Measurements from ENCODE around the gene NR3C2.
A peak's percentile ranks its signal among the peaks of the same experiment; 100 is the strongest.

NR3C2 gene

DNA sequence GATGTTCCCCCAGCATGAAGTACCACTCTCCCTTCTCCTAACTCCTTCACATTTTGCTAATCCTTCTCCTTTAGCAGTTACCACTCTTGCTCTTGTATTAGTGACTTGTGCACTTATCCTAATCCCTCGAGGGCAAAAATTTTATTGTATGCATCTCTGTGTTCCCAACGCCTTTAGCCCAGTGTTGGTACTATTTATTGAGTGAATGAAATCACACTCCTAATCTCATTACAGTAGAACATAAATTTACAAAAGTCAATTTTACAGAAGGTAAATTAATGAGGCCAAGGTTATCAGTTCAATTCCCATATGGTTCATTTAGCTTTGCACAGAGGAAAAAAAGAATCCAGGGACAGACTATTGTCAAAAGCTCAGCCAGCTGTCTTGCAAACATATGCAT, 178.4 kb downstream of the NR3C2 start:
- no peak for DNase-seq (ENCODE audit: low read depth)

DNA sequence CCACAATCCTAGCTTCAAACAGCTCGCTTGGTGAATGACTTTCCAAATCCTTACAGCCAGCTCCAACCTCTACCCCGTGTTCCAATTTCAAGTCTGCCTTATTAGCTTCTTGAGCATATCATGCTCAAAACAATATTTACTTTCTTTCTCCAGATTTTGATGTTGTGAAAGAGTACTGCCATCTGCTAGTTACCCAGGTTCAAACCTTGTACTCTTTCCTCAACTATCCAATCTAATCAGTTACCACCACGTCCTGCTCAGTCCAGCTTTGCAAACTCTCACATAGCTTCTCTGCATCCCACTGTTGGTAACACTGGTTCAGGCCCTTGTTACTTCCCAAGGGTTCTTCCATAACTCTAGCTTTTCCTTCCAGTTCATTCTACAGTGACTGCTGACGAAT, 179.1 kb downstream of the NR3C2 start:
- no peak for DNase-seq (ENCODE audit: low read depth)

DNA sequence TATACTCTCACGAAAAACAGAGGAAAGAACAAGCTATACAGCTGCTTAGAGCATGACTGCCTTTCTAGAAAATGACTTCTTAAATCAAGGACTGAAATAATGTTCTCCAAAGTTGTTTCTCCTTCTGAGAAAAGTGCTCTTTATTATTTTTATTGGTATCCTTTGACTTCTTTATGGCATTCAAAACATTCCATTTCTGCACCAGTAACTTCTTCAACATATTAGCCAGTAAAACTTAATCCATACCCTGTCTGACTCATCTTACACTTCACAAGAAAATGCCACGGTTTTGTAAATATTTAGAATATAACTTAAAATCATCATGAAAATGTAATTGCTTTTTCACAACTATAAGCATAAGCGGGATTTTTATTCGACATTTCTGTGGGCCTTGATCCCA, 180.4 kb downstream of the NR3C2 start:
- DNase-seq (ENCODE audit: low read depth), result peak; percentile 9

DNA sequence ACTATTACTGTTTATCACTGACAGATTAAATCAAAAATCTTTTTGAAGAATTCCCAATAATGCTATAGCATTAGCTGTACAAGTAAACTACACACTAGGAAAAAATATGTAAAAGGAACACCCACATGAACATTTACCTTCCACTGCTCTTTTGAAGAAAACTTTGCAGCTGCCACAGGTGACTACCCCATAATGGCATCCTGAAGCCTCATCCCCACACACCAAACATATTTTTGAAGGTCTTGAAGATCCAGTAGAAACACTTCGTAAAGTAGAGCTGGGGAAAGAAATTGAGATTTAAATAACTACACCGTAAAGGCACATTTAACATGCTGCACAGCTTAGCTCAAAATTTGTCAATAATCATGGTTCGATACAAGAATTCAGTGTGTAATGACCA, 182.4 kb downstream of the NR3C2 start:
- no peak for DNase-seq (ENCODE audit: low read depth)

DNA sequence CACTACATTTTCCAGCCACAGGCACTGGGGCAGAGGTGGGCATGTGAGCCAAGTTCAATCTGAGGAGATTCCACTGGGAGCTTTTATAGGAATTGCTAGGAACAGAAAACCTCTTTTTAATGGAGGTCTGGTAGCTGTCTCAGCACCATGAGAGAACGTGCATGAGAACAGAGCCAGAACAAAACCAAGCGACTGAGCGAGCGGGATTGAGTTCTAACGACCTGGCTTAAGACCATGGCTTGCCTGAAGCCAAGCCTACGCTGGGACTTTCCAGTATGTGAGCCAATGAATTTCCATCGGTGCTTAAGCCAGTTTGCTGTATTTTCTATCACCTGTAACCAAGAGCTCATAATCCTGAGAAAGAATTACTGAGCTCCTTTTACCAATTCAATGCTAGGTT, 183.7 kb downstream of the NR3C2 start:
- DNase-seq (ENCODE audit: low read depth), result no peak

- DNase-seq (ENCODE audit: low read depth), result no peak
Observed at GRCh38 chr4:148255344-148255720, 186.9 kb downstream of the NR3C2 start.

- DNase-seq (ENCODE audit: low read depth), result no peak
Observed at GRCh38 chr4:148254621-148255343, 187.4 kb downstream of the NR3C2 start.

- DNase-seq (ENCODE audit: low read depth), result no peak
Observed at GRCh38 chr4:148253768-148254167, 188.4 kb downstream of the NR3C2 start.

DNA sequence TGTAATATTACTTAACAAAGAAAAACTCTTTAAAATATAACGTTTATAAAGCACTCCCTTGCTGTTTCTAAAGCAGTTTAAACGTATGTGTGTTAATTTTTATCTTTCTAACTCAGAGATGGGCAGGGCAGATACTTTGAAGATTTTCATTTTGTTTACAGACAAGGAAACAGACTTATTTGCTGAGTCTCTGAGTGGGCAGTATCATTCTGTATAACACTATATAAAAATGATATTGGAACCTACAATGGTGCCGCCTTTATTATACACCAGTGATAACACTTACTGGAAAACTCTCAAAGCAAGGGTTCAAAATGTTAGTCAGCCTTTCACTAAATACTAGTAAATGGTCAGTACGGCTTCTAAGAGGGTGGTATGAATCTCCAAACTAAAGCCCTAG, 193.4 kb downstream of the NR3C2 start:
- DNase-seq (ENCODE audit: low read depth), result no peak

DNA sequence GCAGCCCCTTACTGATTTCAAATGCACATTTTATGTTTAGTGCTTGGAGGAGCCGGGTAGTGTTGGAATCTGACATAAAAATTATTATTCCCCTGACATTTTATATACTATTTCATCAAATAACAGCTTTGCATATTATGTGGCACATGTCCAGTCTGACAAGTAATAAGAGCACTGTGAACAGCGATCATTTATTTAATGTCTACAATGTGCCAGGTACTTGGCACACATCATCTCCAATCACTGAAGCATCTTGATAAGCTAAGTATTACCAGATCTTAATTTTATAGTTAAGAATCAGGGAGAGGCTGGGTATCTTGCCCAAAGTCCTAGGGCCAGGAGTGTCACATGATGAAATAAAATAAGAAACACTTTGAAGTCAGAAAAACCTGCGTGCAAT, 197.2 kb downstream of the NR3C2 start:
- no peak for DNase-seq (ENCODE audit: low read depth)

- DNase-seq (ENCODE audit: low read depth), result no peak
Observed at GRCh38 chr4:148243837-148244236, 198.4 kb downstream of the NR3C2 start.

DNA sequence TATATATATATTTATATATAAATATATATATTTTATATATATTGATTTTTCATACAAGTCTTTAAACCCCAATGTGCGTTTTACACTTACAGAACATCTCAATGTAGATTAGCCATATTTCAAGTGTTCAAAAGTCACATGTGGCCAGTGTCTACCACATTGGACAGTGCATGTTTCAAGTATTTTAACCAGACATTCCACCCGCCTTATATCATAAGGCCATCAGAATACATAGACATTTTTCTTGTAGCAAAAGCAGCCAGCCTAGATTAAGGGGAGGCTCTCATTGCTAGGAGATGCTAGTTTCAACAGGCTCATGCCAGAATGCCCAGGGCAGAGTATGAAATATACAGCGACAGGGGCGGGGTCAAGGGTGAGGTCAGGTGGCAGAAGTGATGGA, 202.0 kb downstream of the NR3C2 start:
- DNase-seq (ENCODE audit: low read depth), result no peak

DNA sequence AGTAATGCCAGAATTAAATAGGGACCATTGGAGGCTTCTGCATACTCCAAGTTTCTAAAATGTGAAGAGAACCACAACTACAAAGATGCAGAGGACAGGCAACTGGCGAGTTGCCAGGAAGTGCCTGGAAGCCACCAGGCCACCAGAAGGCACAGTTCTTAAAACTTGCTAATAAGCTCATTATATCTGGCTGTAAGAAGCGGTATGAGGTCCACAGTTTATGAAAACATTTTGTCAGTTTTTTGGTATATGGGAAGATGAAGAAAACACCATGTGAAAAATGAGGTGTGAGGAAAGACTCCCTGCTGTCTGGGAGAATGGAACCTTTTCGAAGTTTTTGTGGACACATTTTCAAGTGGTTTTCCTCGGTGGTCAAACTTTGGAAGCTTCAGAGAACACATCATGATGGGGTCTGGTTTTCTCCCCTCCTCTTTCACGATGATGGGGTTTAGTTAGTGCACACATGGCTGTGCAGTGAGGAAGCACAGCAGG, 202.7 kb downstream of the NR3C2 start:
- DNase-seq (ENCODE audit: low read depth), result no peak

- no peak for DNase-seq (ENCODE audit: low read depth)
Observed at GRCh38 chr4:148238811-148239493, 203.3 kb downstream of the NR3C2 start.

DNA sequence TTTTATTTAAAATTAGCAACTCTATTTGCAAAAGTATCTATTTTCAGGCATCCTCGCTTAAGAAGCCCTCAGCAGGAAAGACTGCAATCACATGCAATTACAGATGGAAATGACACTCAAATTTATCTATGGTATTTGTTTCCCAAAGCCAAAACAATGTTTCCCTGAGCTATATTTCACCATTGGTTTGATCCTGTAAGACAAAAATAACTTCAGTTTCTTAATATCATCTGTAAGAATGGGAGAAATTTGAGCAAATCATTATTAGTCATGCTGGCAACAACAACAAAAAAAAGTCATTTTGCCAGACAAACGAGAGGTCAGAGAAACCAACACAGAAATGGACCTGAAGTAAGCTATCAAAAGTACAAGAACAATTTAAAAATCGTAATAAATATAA, 204.1 kb downstream of the NR3C2 start:
- DNase-seq (ENCODE audit: low read depth), result peak; percentile 9

DNA sequence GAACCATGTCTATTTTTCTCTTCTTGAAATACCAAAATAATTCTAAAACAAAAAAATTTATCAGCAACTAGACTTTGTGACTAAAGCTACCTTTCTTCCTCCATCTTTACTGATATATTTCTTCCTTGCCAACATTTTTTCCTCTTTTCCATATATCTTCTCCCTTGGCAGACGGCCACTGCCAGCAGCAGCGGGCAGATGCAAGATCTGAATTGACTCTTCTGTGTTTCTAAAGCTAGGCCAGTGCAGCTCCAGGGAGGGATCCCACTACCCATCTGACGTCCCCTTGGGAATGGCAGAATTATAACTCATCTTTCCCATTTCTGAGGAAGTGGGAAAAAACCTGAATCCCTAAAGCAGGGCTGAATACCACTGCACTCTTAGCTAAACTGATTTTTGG, 206.4 kb downstream of the NR3C2 start:
- DNase-seq (ENCODE audit: low read depth), result no peak

DNA sequence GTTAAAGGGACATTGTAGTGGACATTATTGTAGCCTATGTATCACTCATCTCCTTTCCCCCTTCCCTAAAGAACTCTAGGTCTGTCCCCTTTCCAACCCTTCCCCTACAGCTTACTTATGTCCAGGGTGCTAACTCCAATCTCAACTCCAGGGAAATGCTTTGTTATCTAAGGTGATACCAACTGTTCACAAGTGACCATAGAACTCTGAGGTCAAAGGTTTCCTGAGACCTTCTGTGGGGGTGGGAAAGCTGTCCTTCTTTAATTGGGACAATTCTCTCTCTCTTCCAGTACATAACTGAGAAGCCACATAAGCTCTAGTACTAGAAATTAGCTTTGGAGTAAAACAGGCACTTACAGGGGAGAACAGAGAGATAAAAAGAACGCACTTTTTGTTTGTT, 212.4 kb downstream of the NR3C2 start:
- DNase-seq (ENCODE audit: low read depth), result no peak

DNA sequence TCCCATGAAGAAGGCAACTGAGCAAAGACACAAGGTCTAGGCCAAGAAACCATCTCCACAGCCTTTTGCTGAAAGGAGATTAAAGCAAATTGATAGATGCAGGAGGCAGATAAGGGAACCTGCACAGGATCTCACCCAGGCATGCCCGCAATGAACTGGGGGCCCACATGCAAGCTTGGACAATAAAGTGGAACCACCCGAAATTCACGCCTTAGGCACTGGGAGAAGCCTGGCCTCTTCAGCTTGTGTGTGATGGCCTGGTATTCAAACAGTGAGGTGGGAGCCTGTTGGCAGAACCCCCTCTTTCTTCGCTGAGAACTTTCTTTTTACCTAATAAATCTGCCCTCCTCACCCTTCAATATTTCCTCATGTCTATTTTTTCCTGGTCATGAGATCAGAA, 213.2 kb downstream of the NR3C2 start:
- DNase-seq (ENCODE audit: low read depth), result no peak

GRCh38 chr4:148227147-148227546, 215.1 kb downstream of the NR3C2 start:
- no peak for DNase-seq (ENCODE audit: low read depth)

DNA sequence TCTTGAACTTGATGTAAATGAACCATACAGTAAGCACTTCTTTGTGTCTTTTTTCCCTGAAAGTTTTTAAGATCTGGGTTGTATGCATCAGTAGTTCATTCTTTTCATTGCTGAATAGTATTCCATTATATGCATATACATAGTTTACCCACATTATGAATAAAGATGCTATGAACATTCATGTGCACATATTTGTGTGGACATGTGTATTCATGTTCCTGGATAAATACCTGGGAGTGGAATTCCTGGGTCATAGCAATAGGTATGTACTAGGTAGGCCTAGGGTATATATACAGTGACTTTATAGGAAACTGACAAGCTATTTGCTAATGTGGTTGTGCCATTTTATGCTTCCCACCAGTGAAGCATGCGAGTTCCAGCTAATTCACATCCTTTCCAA, 215.9 kb downstream of the NR3C2 start:
- no peak for DNase-seq (ENCODE audit: low read depth)

- no peak for DNase-seq (ENCODE audit: low read depth)
Observed at GRCh38 chr4:148225639-148226038, 216.6 kb downstream of the NR3C2 start.

GRCh38 chr4:148224476-148224875, 217.7 kb downstream of the NR3C2 start:
- no peak for DNase-seq (ENCODE audit: low read depth)

- no peak for DNase-seq (ENCODE audit: low read depth)
Observed at GRCh38 chr4:148222991-148223660, 219.1 kb downstream of the NR3C2 start.
